HG03378 (cell line): Measurements from ENCODE around the gene SLC12A7.

ENCODE experiments used
- ATAC-seq: cut with Tn5 transposase; IDR thresholded peaks from one replicate; pipeline ENCODE4 v1.9.1; 2021; ENCODE audit warnings: mild to moderate bottlenecking, moderate library complexity; ENCODE audit not compliant: unreplicated experiment

Gene SLC12A7

DNA sequence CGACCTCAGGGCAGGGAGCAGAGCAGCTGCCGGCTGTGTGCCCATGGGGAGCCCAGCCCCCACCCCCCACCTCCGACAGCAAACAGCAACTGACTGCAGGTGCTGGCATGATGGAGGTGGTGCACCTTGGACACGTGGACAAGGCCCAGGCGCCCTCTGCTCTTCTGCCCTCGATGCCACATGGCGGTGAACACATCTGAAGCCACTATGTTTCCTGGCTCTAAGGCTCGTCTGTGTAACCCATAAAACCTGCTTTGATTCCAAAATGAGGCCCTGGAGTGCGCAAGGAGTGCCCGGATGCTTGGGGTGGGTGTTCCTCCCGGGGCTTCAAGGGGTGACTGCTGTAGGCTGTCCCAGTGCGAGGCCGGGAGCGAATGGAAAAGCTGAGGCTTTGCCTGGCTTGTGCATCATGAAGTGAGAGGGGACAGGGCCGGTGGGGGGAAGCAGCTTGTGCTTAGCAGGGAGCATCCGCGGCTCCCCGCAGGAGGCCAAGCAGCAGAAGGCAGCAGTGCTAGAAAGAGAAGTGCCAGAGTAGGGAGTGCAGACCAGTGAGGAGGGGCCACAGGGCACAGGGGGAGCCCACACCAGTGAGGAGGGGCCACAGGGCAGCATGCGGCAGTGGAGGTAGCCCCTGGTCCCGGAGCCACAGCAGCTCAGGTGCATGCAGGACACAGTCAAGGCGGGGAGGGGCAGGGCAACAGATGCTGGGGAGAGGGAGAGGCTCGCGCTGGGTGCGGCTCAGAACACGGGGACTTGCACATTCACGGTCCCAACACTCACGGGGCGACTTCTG lies 73.2 kb downstream of the SLC12A7 start:
- no peak for ATAC-seq

DNA sequence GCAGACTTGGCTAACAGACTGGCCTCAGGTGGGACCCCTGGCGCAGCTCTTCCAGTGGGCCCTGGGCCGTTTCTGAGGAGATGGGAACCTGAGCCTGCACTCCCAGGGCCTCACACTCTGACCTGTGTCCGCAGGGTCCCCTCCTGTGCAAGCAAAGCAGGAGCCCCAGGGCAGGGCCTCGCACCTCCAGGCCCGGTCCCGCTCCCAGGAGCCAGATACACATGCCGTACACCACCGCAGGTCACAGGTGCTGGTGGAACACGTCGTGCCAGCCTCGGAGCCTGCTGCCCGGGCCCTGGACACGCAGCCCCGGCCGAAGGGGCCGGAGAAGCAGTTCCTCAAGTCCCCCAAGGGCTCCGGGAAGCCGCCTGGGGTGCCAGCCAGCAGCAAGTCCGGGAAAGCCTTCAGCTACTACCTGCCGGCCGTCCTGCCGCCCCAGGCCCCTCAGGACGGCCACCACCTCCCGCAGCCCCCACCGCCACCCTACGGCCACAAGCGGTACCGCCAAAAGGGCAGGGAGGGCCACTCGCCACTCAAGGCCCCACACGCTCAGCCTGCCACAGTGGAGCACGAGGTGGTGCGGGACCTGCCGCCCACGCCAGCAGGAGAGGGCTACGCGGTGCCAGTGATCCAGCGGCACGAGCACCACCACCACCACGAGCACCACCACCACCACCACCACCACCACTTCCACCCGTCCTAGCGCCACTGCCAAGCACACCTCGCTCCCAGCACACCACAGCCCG lies 74.0 kb downstream of the SLC12A7 start:
- no peak for ATAC-seq

DNA sequence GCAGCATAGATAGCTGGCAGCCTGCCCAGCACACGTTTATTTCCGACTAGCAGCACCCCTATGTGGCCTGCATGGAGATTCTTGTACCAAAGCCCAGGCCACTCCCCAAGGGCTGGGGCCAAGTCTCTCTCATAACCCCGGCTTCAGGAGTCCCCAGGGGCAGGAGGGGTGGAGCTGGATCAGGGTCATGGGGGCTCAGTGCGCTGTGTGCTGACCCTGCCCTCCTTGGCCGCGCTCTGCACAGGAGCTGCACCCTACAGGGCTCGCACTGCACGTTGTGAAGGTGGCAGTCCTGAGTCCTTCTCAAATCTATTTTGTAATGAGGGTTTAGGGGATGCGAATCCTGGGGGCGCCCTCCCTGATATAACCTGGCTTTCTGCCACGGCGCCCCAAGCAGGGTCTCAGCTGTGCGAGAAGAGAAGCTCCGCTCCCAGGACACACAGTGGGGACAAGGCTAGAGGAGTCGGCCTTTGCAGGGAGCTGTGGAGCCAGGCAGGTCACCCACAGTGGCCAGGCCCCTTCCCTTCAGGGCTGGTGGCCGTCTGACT lies 74.7 kb downstream of the SLC12A7 start:
- ATAC-seq: no peak

DNA sequence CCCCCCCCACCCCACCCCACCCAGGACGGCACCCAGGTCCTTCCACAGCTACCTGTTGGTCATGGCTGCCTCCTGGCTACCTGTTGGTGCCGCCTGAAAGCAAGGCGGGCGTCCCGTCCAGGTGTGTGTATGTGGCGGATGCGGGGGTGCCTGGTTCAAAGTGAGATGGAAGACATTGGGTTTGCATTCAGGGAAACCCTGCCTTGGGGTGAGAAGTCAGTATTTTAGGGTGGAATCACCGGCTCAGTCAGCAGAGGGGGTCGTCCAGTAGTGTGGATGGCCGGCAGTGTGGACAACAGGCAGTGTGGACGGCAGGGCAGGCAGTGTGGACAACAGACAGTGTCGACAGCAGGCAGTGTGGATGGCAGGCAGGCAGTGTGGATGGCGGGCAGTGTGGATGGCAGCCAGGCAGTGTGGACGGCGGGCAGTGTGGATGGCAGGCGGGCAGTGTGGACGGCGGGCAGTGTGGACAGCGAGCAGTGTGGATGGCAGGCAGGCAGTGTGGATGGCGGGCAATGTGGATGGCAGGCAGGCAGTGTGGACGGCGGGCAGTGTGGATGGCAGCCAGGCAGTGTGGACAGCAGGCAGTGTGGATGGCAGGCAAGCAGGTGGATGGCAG lies 75.2 kb downstream of the SLC12A7 start:
- ATAC-seq: no peak

DNA sequence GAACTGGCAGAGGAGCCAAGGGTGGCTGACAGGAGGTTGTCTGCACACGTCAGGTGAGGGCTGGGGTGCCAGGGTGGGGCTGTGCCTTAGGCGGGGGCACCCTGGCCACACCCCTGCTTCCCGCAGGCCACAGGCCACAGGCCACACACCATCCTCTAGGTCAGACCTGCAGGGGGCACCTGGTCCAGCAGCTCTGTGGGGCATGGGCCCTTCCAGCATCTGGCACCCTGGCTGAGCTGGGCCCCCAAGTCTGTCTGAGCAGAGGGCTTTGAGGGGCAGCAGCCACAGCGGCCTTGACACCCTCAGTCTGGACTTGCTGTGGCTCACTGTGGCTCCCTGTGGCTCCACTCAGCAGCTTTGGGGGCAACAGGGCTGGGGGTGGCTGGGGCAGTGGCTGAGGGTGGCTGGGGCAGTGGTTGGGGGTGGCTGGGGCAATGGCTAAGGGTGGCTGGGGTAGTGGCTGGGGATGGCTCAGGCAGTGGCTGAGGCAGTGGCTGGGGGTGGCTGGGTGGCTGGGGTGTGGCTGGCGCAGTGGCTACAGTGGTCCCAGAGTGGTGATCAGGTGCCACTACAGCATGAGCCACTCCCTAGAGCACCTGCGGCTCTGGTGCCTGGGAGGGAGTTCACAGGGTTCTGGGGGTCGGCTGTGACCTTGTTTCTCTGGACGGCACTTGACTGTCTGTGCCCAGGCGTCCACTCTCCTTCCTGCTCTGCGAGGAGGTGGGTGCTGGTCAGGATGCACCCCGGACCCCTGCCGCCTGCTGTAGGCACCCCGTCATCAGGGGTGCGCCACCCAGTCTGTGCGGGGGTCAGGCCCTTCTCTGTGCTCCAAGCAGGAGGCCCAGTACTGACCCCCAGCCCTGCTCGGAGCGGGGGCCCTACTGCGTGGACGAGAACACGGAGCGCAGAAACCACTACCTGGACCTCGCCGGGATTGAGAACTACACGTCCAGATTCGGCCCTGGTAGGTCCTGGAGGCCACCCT lies 76.2 kb downstream of the SLC12A7 start:
- ATAC-seq: no peak

DNA sequence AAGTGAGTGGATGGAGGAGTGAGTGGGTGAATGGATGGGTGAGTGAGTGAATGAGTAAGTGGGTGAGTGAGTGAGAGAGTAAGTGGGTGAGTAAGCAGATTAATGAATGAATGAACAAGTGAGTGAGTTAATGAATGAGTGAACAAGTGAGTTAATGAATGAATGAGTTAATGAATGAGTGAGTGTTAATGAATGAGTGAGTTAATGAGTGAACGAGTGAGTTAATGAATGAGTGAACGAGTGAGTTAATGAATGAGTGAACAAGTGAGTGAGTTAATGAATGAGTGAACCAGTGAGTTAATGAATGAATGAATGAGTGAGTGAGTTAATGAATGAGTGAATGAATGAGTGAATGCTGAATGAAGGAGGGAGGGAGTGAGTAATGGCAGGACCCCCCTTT lies 76.9 kb downstream of the SLC12A7 start:
- ATAC-seq: no peak

DNA sequence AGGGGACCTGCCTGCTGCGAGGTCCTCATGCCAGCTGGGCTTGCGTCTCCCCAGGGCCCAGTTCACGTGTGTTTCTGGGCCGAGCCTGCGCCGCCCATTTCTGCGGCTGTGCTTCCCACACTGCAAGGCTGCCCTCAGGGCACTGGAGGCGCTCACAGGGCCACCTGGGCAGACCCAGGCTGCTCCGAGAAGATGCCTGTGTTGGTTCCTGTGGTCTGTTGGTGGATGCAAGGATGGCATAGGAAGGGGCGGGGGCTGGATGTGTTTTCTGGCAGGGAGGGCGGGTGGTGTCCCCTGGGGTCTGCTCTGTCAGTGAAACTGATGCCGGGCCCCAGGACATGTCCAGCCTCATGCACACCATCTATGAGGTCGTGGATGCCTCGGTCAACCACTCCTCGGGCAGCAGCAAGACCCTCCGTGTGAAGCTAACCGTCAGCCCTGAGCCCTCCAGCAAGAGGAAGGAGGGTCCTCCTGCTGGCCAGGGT lies 77.4 kb downstream of the SLC12A7 start:
- no peak for ATAC-seq

DNA sequence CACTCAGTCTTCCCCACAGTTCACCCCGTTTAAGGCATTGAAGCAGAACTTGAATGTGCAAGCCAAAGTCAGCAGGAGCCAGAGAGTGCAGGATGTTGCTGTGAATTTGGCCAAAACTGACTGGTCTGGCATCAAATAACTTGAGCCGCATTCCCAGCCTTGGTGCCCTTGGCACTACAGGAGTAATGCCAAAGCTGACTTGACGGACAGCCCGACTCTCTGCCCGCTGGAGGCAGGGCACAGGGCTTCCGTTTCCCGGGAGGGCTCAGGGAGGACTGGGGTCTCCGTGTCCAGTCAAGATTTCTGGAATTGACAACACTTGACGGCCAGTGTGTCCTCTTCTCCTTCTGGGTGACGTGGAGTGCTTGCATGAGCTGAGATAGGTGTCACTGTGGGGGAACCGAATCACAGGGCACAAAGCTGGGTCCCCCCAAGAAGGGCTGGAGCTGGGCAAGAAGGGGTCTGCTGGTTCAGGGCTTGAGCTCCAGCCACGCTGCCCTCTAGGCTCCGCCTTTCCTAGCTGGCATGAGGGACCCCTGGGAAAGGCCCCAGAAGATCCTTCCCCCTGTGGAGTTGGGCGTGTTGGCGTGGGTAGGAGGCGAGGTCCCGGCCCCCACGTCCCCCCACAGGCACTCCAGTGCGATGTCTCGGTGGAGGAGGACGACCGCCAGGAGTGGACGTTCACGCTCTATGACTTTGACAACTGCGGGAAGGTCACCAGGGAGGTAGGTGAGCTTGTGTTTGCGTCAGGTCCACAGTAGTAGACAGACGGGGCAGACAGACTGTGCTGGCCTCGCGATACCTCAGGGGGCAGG lies 78.0 kb downstream of the SLC12A7 start:
- no peak for ATAC-seq

DNA sequence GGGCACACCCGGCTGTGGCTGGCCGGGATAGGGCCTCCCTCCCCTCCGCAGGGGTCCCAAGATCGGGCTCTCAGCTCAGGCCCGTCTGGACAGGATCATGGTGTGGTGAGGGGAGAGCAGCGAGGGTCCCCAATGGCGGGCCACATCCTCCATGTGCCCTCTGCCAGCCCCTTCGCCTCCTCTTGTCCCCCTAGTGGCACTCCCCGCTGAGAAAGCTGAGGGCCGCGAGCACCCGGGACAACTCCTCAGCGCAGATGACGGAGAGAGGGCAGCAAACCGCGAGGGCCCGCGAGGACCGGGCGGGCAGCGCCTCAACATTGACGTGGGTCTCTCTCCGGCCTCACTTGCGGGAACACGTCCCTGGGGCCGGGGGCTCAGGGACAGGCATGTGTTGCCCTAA lies 78.7 kb downstream of the SLC12A7 start:
- no peak for ATAC-seq

DNA sequence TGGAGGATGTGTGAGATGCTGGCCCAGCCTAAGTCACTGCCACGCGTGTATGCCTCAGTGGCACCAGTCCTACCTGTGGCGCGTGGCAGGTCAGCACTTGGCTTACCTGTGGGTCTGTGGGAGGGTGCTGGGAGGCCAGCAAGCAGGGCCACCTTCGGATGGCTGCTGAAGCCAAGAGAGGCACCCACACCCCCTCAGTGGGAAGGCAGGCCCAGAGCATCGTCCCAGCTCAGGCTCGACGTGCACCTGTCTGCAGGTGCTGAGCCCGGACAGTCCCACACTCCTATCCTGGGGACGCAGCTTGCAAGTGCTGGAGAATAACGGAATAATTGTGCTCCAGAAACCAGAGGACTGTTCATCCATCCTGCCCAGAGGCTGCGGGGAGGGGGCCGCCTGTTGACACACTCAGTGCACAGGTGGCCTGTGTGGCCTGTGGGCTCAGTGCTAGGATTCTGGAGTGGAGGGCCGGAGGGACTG lies 79.3 kb downstream of the SLC12A7 start:
- ATAC-seq: no peak

DNA sequence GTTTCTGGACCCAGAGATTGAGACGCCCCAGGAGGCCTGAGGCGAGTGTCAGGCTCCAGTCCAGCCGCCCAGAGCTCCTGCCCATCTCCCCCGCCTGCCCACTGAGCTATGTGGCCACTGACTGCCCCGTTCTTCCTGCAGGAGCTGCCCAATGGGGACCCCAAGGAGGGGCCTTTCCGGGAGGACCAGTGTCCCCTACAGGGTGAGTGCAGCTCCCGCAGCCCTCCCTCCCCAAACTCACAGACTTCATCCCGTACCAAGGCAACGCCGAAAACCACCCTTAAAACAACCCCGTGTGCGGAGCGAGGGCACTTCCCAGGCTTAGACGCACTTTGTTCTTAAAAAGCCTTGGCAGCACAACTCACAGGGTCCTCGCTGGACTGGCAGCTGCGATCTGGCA lies 79.9 kb downstream of the SLC12A7 start:
- no peak for ATAC-seq

DNA sequence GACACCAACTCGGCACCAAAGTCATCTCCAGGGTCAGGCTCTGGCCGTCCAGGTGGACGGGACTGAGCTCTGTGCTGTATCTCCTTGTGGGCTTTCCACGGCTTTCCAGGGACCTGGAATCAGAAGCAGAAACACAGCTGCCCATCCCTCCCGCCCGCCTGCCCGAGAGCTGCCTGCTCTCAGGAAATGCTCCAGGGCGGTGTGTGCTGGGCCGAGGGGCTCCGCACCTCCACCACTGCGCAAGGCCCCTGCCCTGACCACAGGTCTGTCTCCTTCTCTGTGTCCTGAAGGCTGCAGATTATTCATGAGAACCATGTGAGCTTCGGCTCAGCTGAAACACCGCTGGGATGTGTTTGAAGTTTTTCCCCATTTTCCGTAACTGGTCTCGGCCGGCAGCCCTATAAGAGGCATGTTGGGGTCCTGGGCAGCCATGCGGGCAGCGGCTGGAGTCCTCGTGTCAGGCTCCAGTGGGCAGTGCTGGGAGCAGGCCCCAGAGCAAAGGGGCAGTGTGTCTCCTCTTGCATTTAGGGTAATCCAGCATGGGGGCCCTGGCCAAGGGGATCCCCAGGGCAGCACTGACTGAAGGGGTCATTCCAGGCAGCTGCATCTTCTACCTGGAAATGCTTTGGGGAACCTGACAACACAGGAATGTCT lies 80.4 kb downstream of the SLC12A7 start:
- ATAC-seq: no peak

DNA sequence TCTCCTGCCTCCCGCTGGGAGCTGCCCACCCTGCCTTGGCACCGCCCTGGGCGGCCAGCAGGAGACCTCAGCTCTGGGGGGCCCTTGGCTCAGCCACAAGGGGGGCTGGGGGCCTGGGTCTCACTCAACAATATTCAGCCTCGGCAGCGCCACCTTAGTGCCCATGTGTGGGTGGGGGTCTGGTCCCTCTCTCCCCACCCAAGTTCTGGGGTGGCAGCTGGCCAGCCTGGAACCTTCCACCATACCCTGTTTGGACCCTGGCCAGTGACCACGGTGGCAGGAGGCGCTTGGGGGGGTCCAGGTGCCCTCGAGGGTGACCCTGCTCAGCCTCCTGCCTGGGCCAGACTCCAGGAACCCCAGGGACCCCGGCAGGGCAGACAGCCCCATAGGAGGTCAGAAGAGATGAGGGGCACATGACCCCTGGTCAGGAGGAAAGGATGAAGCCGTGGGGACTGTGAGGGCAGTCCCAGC lies 81.0 kb downstream of the SLC12A7 start:
- ATAC-seq: no peak

DNA sequence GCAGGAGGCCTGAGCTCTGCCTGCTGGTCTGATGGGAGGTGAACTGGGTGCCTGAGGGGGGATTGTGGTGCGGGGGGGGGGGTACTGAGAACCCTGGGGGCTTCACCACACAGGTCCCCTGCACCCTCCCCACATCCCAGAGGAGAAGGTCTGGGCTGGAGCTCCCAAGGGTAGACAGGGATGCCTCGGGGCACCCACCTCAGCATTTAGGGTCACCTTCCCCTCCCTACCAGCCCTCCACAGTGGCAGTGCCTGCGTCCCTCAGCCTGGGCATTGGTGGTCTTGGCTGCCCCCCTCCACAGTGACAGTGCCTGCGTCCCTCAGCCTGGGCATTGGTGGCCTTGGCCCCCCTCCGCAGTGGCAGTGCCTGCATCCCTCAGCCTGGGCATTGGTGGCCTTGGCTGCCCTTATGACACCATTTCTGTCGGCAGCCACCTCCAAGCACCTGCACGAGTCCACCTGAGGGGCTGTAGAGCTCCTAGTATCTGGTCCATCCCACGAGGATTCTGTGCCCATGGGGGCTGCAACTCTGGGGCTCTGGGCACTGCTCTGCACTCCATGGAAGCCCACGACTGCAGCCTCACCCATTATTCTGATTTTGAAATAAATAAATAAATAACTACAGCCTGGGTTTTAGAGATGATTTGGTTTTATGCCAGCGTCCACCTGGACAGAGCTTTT lies 81.8 kb downstream of the SLC12A7 start:
- no peak for ATAC-seq

DNA sequence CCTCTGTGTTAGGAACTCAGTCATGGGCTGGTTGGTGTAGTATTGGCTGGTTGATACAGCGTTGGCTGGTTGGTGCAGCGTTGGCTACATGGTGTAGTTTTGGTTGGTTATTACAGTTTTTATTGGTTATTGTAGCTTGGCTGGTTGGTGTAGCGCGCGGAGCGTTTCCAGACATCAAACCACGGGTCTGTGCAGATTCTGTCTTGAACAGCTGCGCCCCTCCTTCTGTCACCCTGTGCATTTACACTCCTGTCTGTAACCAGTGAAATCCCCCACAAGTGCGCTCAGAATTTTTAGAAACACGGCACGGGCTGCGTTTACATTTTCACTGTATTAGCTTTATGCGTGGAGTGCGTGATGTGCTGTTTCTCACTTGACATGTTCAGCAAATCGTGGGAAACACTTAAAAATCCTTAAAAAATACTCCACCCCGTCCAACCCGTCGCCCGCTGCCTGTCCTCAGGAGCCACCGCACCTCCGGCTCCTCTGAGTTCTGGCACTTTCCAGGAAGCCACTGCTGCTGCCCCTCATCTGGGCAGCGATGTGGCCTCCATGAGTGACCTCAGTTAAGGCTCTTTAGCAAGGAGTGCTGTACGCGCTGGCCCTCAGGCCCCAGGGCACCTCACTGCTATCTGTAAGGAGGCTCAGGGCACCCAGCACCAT lies 82.5 kb downstream of the SLC12A7 start:
- no peak for ATAC-seq

DNA sequence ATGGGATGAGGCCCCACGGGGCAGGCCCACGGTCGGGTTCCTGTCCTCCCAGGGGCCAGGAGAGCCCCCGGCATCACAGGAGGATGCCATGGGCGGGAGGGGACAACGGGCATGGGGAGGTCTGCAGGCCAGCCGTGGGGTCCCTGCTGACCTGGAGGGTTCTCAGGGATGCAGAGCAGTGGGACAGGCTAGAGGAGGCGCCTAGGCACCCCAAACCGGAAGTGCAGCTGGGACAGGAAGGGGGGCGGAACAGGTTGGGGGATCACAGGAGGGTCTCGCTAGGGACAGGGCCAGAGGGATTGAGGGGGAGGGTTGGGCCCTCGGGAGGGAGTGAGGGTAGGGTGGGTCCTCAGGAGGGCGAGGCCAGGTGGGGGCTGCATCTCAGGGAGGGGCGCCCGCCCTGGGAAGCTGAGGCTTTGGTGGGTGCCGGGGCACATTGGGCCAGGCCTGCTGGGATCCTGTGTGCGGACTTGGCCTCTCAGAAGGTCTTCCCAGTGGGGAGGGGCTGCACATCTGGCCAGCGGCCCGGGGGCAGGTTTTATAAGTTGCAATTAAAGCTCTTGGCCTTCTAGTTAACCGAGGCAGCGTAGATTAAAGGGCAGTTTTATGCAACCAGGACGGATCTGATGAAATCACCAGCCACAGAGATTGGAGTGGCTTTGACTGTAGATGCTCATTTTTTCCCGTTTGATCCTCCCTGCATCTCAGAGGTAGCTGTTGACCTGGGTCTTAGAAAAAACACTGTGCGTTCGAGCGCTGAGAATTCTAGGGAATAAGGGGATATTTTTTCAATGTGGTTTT lies 83.2 kb downstream of the SLC12A7 start:
- no peak for ATAC-seq
